BE2C (cell line): ENCODE measurements around the gene CACNA1D.
A peak's percentile ranks its signal among the peaks of the same experiment; 100 is the strongest.

ENCODE experiments used
- DNase-seq: peaks from one replicate; pipeline ENCODE4 v3.0.0-alpha.2; 2020
- H3K27me3 ChIP-seq: fragments of 250-450 bp; sonication (Bioruptor Pico); 2 replicates; pipeline ENCODE4 v1.5.1; 2020; ENCODE audit warnings: mild to moderate bottlenecking
- H3K36me3 ChIP-seq: fragments of 250-450 bp; sonication (Bioruptor Pico); 2 replicates; pipeline ENCODE4 v1.5.1; 2020; ENCODE audit warnings: mild to moderate bottlenecking
- H3K4me1 ChIP-seq: fragments of 250-450 bp; sonication (Bioruptor Pico); 2 replicates; pipeline ENCODE4 v1.5.1; 2020
- H3K4me3 ChIP-seq: 2 replicates; pipeline ENCODE4 v1.5.1; 2011; ENCODE audit warnings: low read depth, low read length
- H3K9me3 ChIP-seq: fragments of 250-450 bp; sonication (Bioruptor Pico); 2 replicates; pipeline ENCODE4 v1.5.1; 2020
- TF ChIP-seq, protein P1 (sequence below): IDR thresholded peaks from 2 replicates; pipeline ENCODE4 v1.5.1; 2012; ENCODE audit warnings: mild to moderate bottlenecking, low read depth, low read length

CACNA1D gene

DNA sequence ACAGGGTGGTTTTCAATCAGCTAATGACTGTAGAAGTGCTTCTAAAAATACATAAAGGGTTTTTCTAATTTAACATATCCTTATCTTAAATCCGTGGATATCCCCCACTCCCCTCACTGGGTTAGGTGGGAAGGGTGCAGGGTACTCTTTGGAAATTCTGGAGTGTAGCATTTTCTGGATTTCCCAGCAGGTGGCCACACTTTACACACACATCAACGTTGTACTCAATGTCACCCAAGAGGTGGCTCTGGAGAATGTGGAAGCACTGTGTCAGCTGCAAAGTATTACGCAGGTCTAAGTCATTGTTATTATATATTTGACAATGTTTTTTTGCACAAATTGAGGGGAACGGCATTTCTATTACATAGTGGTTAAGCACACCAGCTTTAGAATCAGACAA, 183.0 kb downstream of the CACNA1D start:
- no peak overlapping the region for H3K4me3 ChIP-seq
- H3K27me3 ChIP-seq = no peaks in the 10 kb centered on the region; the same call in none of the 2 replicates
- H3K9me3 ChIP-seq = no peaks in the 10 kb centered on the region
- H3K36me3 ChIP-seq = no peaks in the 10 kb centered on the region
- H3K4me1 ChIP-seq = peaks cover 6% of the 10 kb centered on the region; the same call in 1 of the 2 replicates
- TF ChIP-seq, protein P1, sequence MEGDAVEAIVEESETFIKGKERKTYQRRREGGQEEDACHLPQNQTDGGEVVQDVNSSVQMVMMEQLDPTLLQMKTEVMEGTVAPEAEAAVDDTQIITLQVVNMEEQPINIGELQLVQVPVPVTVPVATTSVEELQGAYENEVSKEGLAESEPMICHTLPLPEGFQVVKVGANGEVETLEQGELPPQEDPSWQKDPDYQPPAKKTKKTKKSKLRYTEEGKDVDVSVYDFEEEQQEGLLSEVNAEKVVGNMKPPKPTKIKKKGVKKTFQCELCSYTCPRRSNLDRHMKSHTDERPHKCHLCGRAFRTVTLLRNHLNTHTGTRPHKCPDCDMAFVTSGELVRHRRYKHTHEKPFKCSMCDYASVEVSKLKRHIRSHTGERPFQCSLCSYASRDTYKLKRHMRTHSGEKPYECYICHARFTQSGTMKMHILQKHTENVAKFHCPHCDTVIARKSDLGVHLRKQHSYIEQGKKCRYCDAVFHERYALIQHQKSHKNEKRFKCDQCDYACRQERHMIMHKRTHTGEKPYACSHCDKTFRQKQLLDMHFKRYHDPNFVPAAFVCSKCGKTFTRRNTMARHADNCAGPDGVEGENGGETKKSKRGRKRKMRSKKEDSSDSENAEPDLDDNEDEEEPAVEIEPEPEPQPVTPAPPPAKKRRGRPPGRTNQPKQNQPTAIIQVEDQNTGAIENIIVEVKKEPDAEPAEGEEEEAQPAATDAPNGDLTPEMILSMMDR = peak; percentile 48
- no peak for DNase-seq

DNA sequence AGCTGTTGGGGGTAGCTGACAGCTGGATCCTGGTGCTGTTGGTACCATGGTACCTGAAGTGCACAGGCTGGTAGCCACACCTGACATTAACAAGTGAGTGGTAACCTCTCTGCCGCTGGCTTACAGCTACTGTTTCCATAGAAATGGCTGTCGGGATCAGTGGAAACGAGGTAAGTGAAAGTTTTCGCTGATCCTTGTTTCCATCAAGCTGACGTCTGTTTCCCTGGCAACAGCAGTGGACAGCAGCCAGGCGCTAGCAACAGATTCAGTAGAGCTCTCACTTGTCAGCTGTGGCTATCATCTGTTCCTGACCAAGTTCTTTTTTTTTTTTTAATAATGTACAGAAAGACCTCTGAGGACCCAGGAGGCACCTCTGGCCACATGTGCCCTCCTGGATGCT, 185.6 kb downstream of the CACNA1D start:
- H3K36me3 ChIP-seq = no peaks in the 10 kb centered on the region
- TF ChIP-seq, protein P1 = no peak
- peak; percentile 36 for DNase-seq
- no peak overlapping the region for H3K4me3 ChIP-seq
- no peaks in the 10 kb centered on the region for H3K4me1 ChIP-seq
- no peaks in the 10 kb centered on the region; the same call in none of the 2 replicates for H3K27me3 ChIP-seq
- H3K9me3 ChIP-seq = no peaks in the 10 kb centered on the region

DNA sequence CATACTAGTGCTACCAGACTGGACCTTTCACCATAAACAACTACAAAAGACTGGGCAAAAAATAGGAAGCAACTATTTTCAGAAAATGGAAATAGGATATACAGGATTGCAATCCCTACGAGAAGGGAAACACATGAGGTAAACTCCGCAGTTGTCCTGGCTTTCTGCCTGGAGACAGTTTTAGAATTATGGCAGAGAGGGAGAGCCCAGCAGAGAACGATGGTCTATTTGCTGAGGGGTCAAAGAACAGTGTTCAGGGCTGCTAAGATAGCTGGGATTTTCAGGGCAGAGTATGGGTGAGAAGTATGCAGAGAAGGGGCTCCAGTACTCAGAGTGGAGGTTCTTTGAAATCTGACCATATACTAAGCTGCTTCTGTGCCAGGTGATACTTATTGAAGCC, 188.4 kb downstream of the CACNA1D start:
- Histone ChIP-seq H3K4me1 (no peaks in the 10 kb centered on the region), H3K27me3 (no peaks in the 10 kb centered on the region; the same call in none of the 2 replicates), H3K36me3 (no peaks in the 10 kb centered on the region), H3K4me3 (no peak overlapping the region), H3K9me3 (no peaks in the 10 kb centered on the region)
- TF ChIP-seq, protein P1 = no peak
- DNase-seq = no peak

DNA sequence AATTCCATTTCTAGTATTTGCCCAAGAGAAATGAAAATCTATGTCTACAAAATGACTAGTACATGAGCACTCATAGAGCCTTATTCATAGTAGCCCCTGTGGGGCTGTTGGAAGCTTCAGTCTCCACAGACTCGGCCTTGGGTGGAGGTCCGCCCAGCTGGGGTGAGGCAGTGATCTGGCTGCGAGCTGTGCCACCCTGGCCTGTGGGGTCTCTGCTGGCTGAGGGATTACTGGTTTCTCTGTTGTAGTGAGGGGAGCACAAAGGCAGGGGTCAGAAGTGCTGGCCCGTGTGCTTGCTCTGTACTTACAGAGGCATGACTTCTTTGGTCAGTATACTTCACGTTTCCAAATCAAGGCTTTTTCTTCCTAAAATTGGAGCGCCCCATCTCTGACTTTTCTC, 193.7 kb downstream of the CACNA1D start:
- TF ChIP-seq, protein P1 = no peak
- no peak for DNase-seq
- no peaks in the 10 kb centered on the region for H3K36me3 ChIP-seq
- H3K9me3 ChIP-seq = no peaks in the 10 kb centered on the region
- H3K4me1 ChIP-seq = no peaks in the 10 kb centered on the region
- no peaks in the 10 kb centered on the region; the same call in 1 of the 2 replicates for H3K27me3 ChIP-seq
- no peak overlapping the region for H3K4me3 ChIP-seq

DNA sequence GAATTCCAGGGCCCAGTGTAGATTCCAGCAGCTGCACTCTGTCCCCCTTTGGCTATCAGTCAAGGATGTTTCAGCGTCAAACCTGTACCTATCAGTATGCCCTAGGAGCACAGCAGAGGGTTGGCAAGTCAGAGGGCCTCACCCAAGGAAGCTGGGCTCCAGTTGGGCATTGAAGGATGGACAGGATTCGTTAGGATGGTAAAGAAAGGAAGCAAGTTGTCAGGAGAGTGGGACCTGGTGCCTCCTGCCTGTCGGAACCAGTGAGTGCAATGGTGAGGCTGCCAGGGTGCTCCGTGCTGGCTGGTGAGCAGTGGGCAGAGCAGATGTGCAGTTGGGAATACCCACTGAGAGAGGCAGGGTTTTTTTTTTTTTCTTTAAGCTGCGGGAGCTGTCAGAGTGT, 194.6 kb downstream of the CACNA1D start:
- DNase-seq = no peak
- Histone ChIP-seq H3K27me3 (no peaks in the 10 kb centered on the region), H3K9me3 (no peaks in the 10 kb centered on the region), H3K4me3 (no peak overlapping the region), H3K36me3 (no peaks in the 10 kb centered on the region), H3K4me1 (no peaks in the 10 kb centered on the region)
- TF ChIP-seq, protein P1 = no peak

DNA sequence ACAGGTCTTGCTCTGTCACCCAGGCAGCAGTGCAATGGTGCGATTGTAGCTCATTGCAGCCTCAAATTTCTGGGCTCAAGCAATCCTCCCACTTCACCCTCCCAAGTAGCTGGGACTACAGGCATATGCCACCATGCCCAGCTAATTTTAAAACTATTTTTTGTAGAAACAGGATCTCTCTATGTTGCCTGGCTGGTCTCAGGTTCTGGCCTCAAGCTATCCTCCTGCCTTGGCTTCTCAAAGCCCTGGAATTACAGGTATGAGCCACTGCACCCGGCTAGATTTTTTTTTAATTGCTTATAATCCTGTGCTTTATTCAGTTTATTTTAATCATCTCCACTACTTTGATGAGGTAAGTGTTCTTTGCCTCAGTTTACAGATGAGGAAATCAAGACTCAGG, 195.3 kb downstream of the CACNA1D start:
- no peak for DNase-seq
- H3K4me3 ChIP-seq = no peak overlapping the region
- H3K36me3 ChIP-seq = no peaks in the 10 kb centered on the region
- no peaks in the 10 kb centered on the region for H3K27me3 ChIP-seq
- H3K9me3 ChIP-seq = no peaks in the 10 kb centered on the region
- H3K4me1 ChIP-seq = no peaks in the 10 kb centered on the region
- TF ChIP-seq, protein P1 = no peak
